Right renal pelvis (tissue), 4 donors: ENCODE data around the gene ALDH8A1. TPM values are rescaled to one million over a fixed set of nuclear protein-coding genes. Genes with fewer than 3 reads are reported as not detected.
"Not testable (repeated sequence)": the region's sequence is repeated elsewhere in the genome, so short reads cannot be mapped to it uniquely, and the experiment has no call there.

ENCODE experiments used
- DNase-seq, 4 donors: peaks; one replicate each; pipeline ENCODE4 v3.0.0-alpha.2; 2013; ENCODE audit warnings: low read depth in 4 of 4, low spot score in 3 of 4, missing footprints in 1 of 4
- polyA plus RNA-seq, 4 donors: library from polyadenylated mRNA; unstranded; fragments of 120-200 nt; gene quantifications; one replicate each; pipeline ENCODE4 v1.2.1, GENCODE V29; 2013; ENCODE audit not compliant: insufficient read length in 4 of 4

ALDH8A1 gene
- polyA plus RNA-seq, 4 donors, result 21.7 to 35.1 (median 28.1) TPM

GRCh38 chr6:134920422-134920821, 29.5 kb downstream of the ALDH8A1 start:
- DNase-seq, result no peak

DNA sequence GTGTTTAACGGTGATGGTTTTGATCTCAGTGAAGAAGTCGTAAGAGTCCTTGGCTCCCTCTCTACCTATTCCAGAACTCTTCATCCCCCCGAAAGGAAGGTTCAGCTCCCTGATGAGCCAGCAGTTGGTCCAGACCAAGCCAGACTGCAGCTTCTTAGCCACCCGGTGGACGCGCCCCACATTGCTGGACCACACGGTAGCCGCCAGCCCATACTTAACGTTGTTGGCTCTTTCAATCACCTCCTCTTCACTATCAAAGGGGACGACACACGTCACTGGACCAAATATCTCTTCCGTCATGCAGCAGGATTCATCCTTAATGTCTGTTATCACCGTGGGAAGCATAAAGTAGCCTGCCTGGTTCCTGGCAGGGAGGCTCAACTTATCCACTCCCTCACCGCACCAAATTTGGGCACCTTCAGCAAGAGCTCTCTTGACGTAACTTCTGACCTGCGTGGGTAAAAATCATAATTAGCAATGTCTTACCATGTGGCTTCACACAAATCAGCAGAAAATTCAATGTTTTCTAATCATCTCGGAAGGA, 31.4 kb downstream of the ALDH8A1 start:
- no peak for DNase-seq

- DNase-seq, result no peak
These were observed 38.4 kb downstream of the ALDH8A1 start for GRCh38 chr6:134911547-134911946.

DNA sequence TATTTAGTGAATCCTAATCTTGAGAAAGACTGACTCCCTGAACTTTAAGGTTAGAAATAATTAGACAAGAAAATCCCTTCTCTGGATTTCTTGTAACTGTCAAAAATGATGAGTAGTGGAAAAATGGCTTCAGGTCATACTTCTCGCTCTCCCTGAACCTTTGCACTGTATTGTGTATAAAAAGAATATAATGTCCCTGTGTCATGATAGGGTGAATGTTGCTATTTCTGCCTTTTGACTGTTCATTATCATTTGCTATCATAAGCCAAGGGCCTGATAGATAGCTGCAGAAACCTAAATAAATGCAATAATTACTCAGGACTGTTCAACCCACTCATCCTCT, 39.3 kb downstream of the ALDH8A1 start:
- DNase-seq, result no peak

DNA sequence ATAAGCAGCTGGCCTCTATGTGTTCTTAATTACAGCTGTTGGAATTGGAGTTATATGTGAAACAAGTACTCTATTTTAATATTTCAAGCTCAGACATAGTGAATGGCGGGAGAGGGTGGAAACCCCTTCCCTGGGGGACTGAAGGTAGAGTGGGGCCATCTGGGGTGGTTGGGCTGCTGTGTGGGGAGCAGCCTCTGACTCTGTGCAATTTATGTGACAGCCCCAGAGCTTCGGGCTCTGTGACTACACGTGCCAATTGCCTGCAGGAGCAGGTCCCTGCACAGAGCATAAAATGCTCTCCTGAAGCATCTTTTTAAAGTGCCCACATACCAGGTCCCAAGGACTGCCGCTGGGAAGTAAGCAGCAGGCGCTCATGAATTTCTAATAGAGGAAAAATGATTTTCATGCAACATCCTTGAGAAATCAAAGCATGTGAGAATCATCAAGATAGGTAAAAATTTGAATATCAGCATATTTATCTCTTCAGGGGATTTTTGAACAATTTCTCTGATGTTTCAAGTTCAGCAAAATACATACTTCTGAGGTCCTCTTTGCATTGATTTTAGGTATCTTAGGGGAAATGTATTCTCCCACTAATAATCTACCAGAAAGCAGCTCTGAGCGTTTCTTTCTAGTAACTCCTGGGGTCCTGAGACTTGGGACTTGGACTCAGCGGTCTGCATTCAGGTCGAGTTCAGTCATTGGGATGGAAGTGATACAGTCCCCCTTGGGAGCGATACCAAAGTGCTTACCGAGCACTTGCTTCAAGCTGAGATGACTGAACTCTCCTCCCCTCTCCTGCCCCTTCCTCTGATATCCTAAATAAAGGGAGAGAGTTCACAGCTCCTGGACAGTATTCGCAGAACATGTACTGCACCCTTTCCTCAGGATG, 40.0 kb downstream of the ALDH8A1 start:
- DNase-seq, result no peak

GRCh38 chr6:134908906-134909516, 40.9 kb downstream of the ALDH8A1 start:
- DNase-seq, result peak in 1 of 4 donors; percentile 16

GRCh38 chr6:134904731-134905130, 45.2 kb downstream of the ALDH8A1 start:
- not testable (repeated sequence) for DNase-seq

DNA sequence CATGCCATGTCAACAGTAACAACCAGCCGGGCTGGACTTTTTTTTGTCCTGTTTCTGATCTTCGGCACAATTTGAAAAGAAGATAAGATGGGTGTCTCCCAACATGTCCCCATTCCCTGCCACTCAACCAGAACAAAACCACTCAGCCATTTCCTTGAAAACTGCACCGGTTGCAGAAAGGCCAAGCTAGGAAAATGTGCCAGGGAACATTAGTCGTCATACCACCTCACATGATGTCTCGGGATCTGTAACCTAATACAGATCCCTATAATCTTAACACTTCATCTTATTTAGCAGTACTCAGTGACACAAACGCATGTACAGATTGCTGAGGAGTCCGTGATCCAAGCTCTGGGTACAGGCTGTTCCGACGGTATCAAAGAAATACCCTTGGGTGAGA, 46.5 kb downstream of the ALDH8A1 start:
- no peak for DNase-seq

- DNase-seq, result no peak
These were observed 47.0 kb downstream of the ALDH8A1 start for GRCh38 chr6:134902936-134903335.

DNA sequence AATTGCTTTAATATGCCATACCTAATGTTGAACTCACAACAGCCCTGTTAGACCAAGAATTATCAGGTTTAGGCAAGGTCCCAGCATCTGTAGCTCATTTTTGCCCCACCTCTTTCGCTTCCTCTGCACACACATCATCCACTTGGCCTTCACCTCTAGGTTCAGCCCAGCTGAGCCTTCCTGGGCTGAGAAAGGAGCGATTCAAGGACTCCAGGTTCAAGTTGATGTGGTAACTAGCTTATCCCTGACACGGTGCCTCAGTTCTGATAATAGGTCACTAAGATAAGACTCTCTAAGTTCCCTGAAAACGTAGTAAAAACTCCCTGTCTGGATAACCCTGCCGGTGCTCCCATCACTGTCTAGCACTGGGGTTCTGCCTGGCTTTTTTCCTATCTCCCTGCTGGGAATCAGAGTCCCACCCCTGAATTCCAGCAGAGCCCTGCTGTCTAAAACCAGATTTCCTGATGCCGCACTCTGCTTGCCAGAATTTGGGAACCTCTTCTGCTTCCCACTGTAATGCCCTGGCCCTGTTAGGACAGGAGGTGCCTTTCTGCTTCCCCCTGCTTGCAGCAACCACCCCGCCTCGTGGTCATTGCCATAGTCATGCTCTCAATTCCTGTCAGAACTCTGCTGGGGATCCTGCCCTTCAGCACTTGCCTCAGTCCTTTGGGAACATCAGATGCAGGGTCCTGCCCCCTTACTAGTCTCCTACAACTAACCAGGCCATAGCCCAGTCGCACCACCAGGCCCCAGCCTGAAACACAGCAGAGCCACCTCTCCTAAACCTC, 47.6 kb downstream of the ALDH8A1 start:
- no peak for DNase-seq

DNA sequence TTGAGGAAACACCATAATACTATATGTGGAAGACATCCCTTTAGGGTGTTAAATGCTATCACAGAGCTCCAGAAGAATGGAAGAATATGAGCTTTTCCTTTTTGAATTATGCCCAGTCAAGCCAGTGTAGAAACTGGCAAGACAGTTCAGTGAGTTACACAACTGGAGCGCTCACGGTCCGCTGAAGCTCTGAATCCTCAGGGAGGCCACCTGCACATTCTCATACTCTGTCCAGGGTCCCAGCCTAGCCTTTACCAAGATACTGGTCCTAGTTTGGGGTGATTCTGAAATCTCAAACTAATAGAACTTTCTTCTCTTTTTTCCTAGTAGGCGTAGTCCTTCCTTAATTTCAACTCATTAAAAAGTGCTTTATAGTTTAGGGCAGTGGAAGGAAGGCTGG, 51.3 kb downstream of the ALDH8A1 start:
- DNase-seq, result no peak

DNA sequence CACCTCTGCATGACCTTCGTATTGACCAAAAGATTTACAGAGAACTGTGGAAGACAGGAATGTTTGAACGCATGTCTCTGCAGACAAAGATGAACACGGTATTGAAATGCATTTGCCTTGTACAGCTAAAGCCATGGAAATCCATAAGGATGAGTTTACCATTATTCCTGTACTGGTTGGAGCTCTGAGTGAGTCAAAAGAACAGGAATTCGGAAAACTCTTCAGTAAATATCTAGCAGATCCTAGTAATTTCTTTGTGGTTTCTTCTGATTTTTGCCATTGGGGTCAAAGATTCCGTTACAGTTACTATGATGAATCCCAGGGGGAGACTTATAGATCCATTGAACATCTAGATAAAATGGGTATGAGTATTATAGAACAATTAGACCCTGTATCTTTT, 51.7 kb downstream of the ALDH8A1 start:
- not testable (repeated sequence) for DNase-seq

- DNase-seq, result no peak
These were observed 53.0 kb downstream of the ALDH8A1 start for GRCh38 chr6:134896910-134897309.

GRCh38 chr6:134894800-134895199, 55.1 kb downstream of the ALDH8A1 start:
- no peak for DNase-seq

GRCh38 chr6:134892362-134892761, 57.5 kb downstream of the ALDH8A1 start:
- no peak for DNase-seq

GRCh38 chr6:134891633-134892032, 58.3 kb downstream of the ALDH8A1 start:
- DNase-seq, result no peak

DNA sequence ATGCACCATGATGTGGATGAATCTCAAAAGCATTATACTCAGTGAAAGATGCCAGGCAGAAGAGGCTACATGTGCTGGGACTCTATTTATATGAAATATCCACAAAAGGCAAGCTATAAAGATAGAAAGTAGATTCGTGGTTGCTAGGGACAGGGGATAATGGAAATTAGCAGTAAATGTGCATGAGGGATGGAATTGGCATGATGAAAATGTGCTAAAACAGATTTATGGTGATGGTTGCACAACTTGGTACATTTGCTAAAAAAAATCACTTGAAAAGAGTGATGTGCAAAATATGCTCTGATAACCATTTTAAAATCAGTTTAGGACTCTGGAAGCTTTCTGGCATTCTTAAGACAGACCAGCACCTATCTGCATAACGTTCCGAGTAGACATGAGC, 61.6 kb downstream of the ALDH8A1 start:
- no peak for DNase-seq

DNA sequence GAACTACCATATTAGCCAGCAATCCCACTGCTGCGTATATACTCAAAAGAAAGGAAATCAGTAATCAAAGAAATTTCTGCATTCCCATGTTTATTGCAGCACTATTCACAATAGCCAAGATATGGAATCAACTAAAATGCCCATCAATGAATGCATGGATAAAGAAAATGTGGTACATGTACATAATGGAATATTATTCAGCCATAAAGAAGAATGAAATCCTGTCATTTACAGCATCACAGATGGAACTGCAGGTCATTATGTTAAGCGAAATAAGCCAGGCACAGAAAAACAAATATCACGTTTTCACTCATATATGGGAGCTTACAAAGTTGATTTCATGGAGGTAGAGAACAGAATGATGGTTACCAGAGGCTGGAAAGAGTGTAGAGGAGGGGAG, 65.1 kb downstream of the ALDH8A1 start:
- DNase-seq, result no peak

- DNase-seq, result no peak
These were observed 66.6 kb downstream of the ALDH8A1 start for GRCh38 chr6:134883314-134883713.

DNA sequence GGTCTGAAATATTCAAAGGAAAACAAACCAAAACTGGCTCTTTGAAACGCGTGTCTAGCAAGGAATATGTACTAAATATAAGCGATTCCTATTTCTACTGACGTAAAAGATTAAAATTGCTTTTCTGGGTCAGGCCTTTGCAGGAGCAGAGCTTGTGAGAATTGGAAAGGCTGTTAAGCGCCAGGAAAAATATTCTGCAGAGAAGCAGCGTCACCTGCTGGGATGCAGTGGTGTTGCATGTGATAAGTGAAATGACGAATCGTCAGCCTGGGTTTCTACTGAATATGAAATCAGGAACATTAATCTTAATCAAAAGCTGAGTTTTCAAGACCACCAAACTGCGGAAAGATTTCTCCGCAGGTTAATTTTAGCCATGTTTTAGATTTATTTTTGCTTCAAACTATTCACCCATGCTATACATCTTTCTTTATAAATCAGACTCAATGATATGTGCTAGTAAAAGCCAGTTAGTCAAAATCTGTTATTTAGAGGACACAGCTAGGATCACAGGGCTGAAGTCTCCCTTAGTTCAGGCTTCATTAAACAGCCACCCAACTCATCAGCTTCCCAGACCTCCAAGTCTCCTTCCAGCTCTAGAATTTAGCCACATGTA, 67.4 kb downstream of the ALDH8A1 start:
- DNase-seq, result peak in 3 of 4 donors; percentile 30 to 51 (median 47)
